Trophoblast cell (in vitro differentiated cells and primary cell): ENCODE data around the gene MPPED1.

ENCODE experiments used
- DNase-seq, 2 donors: peaks; one replicate each; pipeline ENCODE4 v3.0.0-alpha.2; 2016
- H2AFZ ChIP-seq: 2 replicates; pipeline ENCODE4 v1.6.1; 2013; ENCODE audit warnings: low read length, moderate library complexity, mild to moderate bottlenecking; ENCODE audit not compliant: insufficient read depth, poor library complexity
- H2AK5ac ChIP-seq: 2 replicates; pipeline ENCODE4 v1.6.1; 2013; ENCODE audit warnings: mild to moderate bottlenecking, low read length
- H2BK120ac ChIP-seq: 2 replicates; pipeline ENCODE4 v1.6.1; 2013; ENCODE audit warnings: low read length, mild to moderate bottlenecking, moderate library complexity; ENCODE audit not compliant: insufficient read depth, poor library complexity
- H2BK12ac ChIP-seq: 2 replicates; pipeline ENCODE4 v1.6.1; 2013; ENCODE audit warnings: mild to moderate bottlenecking, low read length, moderate library complexity
- H2BK5ac ChIP-seq: 2 replicates; pipeline ENCODE4 v1.6.1; 2013; ENCODE audit warnings: low read length, low read depth, moderate library complexity, mild to moderate bottlenecking; ENCODE audit not compliant: poor library complexity
- H3K14ac ChIP-seq: 2 replicates; pipeline ENCODE4 v1.6.1; 2013; ENCODE audit warnings: mild to moderate bottlenecking, low read length
- H3K18ac ChIP-seq: 2 replicates; pipeline ENCODE4 v1.6.1; 2013; ENCODE audit warnings: mild to moderate bottlenecking, low read length
- H3K23ac ChIP-seq: 2 replicates; pipeline ENCODE4 v1.6.1; 2013; ENCODE audit warnings: low read length
- H3K27ac ChIP-seq: 2 replicates; pipeline ENCODE4 v1.5.1; 2013; ENCODE audit warnings: low read depth, mild to moderate bottlenecking, inconsistent platforms, low read length, moderate library complexity
- H3K27me3 ChIP-seq: 2 replicates; pipeline ENCODE4 v1.6.1; 2013; ENCODE audit warnings: inconsistent platforms, mild to moderate bottlenecking, low read length, moderate library complexity; ENCODE audit not compliant: insufficient read depth
- H3K36me3 ChIP-seq, 2 experiments: 1 replicate in 1 of 2; 2 replicates in 1 of 2; pipeline ENCODE4 v1.6.1; 2013; ENCODE audit warnings: low read length in 2 of 2, mild to moderate bottlenecking in 2 of 2, moderate library complexity in 1 of 2; ENCODE audit not compliant: insufficient read depth in 2 of 2, control insufficient read depth in 1 of 2
- H3K4ac ChIP-seq: 2 replicates; pipeline ENCODE4 v1.6.1; 2013; ENCODE audit warnings: low read depth, mild to moderate bottlenecking, low read length, moderate library complexity
- H3K4me1 ChIP-seq, 2 experiments: 1 replicate in 1 of 2; 2 replicates in 1 of 2; pipeline ENCODE4 v1.6.1; 2013; ENCODE audit warnings: low read length in 2 of 2, mild to moderate bottlenecking in 2 of 2, moderate library complexity in 1 of 2; ENCODE audit not compliant: insufficient read depth in 2 of 2, control insufficient read depth in 1 of 2
- H3K4me2 ChIP-seq: 2 replicates; pipeline ENCODE4 v1.6.1; 2013; ENCODE audit warnings: inconsistent platforms, mild to moderate bottlenecking, low read length, moderate library complexity
- H3K4me3 ChIP-seq: 2 replicates; pipeline ENCODE4 v1.5.1; 2013; ENCODE audit warnings: mild to moderate bottlenecking, low read depth, low read length, inconsistent platforms
- H3K79me1 ChIP-seq: one replicate; pipeline ENCODE4 v1.6.1; 2013; ENCODE audit warnings: low read length
- H3K79me2 ChIP-seq: 2 replicates; pipeline ENCODE4 v1.6.1; 2013; ENCODE audit warnings: low read length, mild to moderate bottlenecking; ENCODE audit not compliant: control insufficient read depth, insufficient read depth, poor library complexity
- H3K9ac ChIP-seq: 2 replicates; pipeline ENCODE4 v1.6.1; 2013; ENCODE audit warnings: mild to moderate bottlenecking, low read length
- H3K9me3 ChIP-seq: 2 replicates; pipeline ENCODE4 v1.6.1; 2013; ENCODE audit warnings: low read depth, mild to moderate bottlenecking, control low read depth, inconsistent platforms, low read length; ENCODE audit not compliant: insufficient read depth
- H4K12ac ChIP-seq: 2 replicates; pipeline ENCODE4 v1.6.1; 2013; ENCODE audit warnings: low read depth, mild to moderate bottlenecking, low read length, moderate library complexity
- H4K8ac ChIP-seq: 2 replicates; pipeline ENCODE4 v1.6.1; 2013; ENCODE audit warnings: low read depth, mild to moderate bottlenecking, low read length, moderate library complexity
- H4K91ac ChIP-seq: one replicate; pipeline ENCODE4 v1.6.1; 2013; ENCODE audit warnings: low read depth, mild to moderate bottlenecking, low read length, moderate library complexity
- WGBS: extraction: QIAGEN DNeasy Blood & Tissue Kit; methylation state at CpG from one replicate; pipeline ENCODE4 v1.1.7; 2013; ENCODE audit warnings: missing lambda C conversion rate; ENCODE audit not compliant: insufficient read length, insufficient coverage; ENCODE audit errors: extremely low coverage; 5-methylcytosine and 5-hydroxymethylcytosine counted together

Gene MPPED1

DNA sequence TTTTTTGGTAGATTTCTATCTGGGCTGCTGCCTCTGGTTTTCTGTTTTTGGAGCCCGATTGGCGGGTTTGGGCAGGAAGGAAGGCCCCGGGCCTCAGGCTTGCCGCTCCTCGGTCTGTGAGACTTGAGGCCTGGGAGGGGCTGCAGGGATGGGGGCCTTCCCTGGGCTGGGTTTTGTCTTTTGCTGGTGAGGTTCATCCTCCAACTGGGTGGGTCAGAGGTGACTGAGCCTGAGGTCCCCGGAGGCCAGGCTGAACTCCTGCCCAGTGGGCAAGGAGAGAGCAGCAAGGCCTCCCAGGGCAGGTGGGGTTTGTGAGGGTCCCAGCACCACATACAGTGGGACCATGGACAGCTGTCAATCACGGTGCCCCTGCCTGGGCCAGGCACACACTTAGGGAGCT lies 15.0 kb downstream of the MPPED1 start:
- Histone ChIP-seq H4K8ac (no peak overlapping the region), H3K4me3 (no peak overlapping the region), H3K79me2 (no peaks in the 10 kb centered on the region), H3K4me2 (no peak overlapping the region), H2BK12ac (no peak overlapping the region), H4K12ac (no peak overlapping the region), H2BK120ac (no peak overlapping the region), H2AFZ (no peak overlapping the region), H3K27me3 (no peaks in the 10 kb centered on the region), H3K9me3 (peaks cover 4% of the 10 kb centered on the region), H2AK5ac (no peak overlapping the region), H3K18ac (no peak overlapping the region), H3K4me1 (no peaks in the 10 kb centered on the region), H3K27ac (no peak overlapping the region), H3K36me3 (no peaks in the 10 kb centered on the region), H2BK5ac (no peak overlapping the region), H3K4ac (no peak overlapping the region), H4K91ac (no peak overlapping the region), H3K14ac (no peak overlapping the region), H3K79me1 (no peaks in the 10 kb centered on the region), H3K23ac (no peak overlapping the region), H3K9ac (no peak overlapping the region)
- no peak for DNase-seq
- no CpG with 5 or more reads among the region's 7 CpGs for WGBS

DNA sequence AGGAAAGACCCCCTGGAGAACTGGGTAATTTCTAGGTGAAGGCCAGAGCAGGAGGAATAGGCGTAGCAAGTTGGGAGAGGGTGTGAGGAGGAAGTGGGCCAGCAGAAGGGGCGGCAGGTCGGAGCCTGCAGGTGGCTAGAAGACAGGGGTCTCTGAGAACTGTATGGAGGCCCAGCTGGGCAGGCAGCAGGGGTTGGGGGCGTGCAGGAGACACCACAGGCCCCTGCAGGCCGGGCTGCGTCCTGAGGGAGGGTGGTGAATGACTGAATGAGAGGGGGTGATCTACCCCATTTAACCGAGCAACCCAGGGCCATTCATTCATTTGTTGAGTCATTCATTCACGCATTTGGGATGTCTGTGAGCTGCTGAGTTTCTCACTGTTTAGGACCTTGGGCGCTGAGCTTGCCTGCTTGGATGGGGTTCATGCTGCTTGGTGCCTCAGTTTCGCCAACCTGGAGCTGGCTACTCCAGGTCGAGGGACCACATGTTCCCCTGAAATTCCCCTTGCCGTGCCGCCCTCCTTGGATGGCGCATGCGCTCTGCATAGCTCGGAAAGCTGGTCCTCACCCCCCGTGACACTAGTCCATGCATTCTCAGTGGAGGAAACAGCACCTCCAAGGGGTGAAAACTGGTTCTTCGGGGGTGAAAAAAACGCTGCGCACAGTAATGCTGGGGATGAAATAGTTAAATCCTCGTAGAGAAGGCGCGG lies 15.6 kb downstream of the MPPED1 start:
- Histone ChIP-seq H3K18ac (no peak overlapping the region), H3K79me1 (no peaks in the 10 kb centered on the region), H2BK5ac (no peak overlapping the region), H3K4me3 (no peak overlapping the region), H2BK120ac (no peak overlapping the region), H3K9me3 (peaks cover 4% of the 10 kb centered on the region), H3K14ac (no peak overlapping the region), H3K27ac (no peak overlapping the region), H2BK12ac (no peak overlapping the region), H3K23ac (no peak overlapping the region), H3K9ac (no peak overlapping the region), H3K4me2 (no peak overlapping the region), H3K4ac (no peak overlapping the region), H3K27me3 (no peaks in the 10 kb centered on the region), H4K91ac (no peak overlapping the region), H3K4me1 (no peaks in the 10 kb centered on the region), H2AK5ac (no peak overlapping the region), H4K12ac (no peak overlapping the region), H4K8ac (no peak overlapping the region), H3K36me3 (no peaks in the 10 kb centered on the region), H2AFZ (no peak overlapping the region), H3K79me2 (no peaks in the 10 kb centered on the region)
- no CpG with 5 or more reads among the region's 23 CpGs for WGBS
- no peak for DNase-seq

DNA sequence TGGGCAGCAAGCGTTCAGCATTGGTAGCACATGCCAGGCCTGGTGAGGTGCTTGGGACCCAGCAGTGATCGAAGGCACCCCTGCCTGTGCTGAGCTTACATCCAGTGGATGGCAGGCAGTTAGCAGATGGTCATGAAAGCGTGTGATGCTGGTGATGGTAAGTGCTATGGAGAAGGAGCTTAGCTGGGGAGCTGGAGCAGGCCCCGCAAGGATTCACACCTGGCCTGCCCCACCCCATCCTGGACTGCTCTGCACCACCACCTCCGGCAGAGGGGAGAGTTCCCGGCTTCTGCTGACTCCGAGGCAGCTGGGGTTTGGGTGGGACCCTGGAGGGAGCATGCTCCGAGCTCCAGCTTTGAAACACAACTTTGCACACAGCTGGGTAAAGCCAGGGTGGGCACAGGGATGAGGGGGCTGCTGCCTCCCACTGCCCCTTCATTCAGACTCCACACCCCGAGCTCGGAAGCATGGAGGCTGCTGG lies 16.2 kb downstream of the MPPED1 start:
- Histone ChIP-seq H2AK5ac (no peak overlapping the region), H3K79me1 (no peaks in the 10 kb centered on the region), H3K14ac (no peak overlapping the region), H3K23ac (no peak overlapping the region), H3K79me2 (no peaks in the 10 kb centered on the region), H4K91ac (no peak overlapping the region), H3K36me3 (no peaks in the 10 kb centered on the region), H2BK12ac (no peak overlapping the region), H3K18ac (no peak overlapping the region), H3K27me3 (no peaks in the 10 kb centered on the region), H4K8ac (no peak overlapping the region), H4K12ac (no peak overlapping the region), H3K27ac (no peak overlapping the region), H3K4me3 (no peak overlapping the region), H3K4me1 (no peaks in the 10 kb centered on the region), H2BK120ac (no peak overlapping the region), H3K4me2 (no peak overlapping the region), H2BK5ac (no peak overlapping the region), H2AFZ (no peak overlapping the region), H3K9ac (no peak overlapping the region), H3K9me3 (peaks cover 4% of the 10 kb centered on the region), H3K4ac (no peak overlapping the region)
- WGBS, result no CpG with 5 or more reads among the region's 10 CpGs
- no peak for DNase-seq

DNA sequence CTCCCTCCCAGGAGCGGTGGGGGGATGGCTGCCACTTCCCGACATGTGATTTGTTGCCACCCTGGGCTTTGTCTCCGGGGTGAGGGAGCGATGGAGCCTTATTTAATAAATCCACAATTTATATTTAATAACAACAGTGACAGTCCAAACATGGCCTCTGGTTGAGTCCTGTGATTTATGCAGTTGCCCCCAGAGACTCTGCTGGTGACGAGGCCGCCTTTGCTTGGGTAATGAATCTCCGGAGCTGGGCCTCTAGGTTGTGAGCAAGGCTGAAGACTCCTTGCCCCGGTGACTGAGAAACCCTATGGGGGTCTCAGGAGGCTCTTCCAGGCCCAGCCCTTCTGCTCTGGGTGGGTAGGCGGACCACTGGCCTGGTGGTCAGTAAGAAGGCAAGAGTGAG lies 16.7 kb downstream of the MPPED1 start:
- no peak overlapping the region for H3K4me3 ChIP-seq
- no peak overlapping the region for H3K4me2 ChIP-seq
- no peak overlapping the region for H3K9ac ChIP-seq
- no peaks in the 10 kb centered on the region for H3K4me1 ChIP-seq
- H3K27me3 ChIP-seq, result no peaks in the 10 kb centered on the region
- no peak overlapping the region for H3K18ac ChIP-seq
- no CpG with 5 or more reads among the region's 9 CpGs for WGBS
- no peak overlapping the region for H4K12ac ChIP-seq
- H2BK5ac ChIP-seq, result no peak overlapping the region
- H2AFZ ChIP-seq, result no peak overlapping the region
- no peak for DNase-seq
- H3K79me1 ChIP-seq, result no peaks in the 10 kb centered on the region
- H3K23ac ChIP-seq, result no peak overlapping the region
- no peak overlapping the region for H3K4ac ChIP-seq
- no peak overlapping the region for H4K8ac ChIP-seq
- H3K36me3 ChIP-seq, result no peaks in the 10 kb centered on the region
- no peak overlapping the region for H2BK12ac ChIP-seq
- H2BK120ac ChIP-seq, result no peak overlapping the region
- no peak overlapping the region for H3K14ac ChIP-seq
- H3K9me3 ChIP-seq, result peaks cover 4% of the 10 kb centered on the region
- no peaks in the 10 kb centered on the region for H3K79me2 ChIP-seq
- no peak overlapping the region for H3K27ac ChIP-seq
- no peak overlapping the region for H2AK5ac ChIP-seq
- no peak overlapping the region for H4K91ac ChIP-seq
